Spleen (tissue), 11 donors: ENCODE measurements around the gene GPR107. TPM values are rescaled to one million over a fixed set of nuclear protein-coding genes. Genes with fewer than 3 reads are reported as not detected.
"Not testable (repeated sequence)": the region's sequence is repeated elsewhere in the genome, so short reads cannot be mapped to it uniquely, and the experiment has no call there.

Experiments used
- DNase-seq: peaks from one replicate; pipeline ENCODE4 v3.0.0-alpha.2; 2020
- H3K27ac ChIP-seq, 8 donors: fragments of 200-600 bp; sonication (generic) in 7 of 8; 1 replicate in 4 of 8; 2 replicates in 4 of 8; pipeline versions ENCODE4 v1.5.0 to v1.8.0; 2016 to 2021; ENCODE audit warnings: inconsistent platforms in 4 of 8, mild to moderate bottlenecking in 4 of 8, moderate library complexity in 1 of 8
- H3K27me3 ChIP-seq, 7 donors: fragments of 200-600 bp; sonication (generic) in 6 of 7; replicated peaks in 1 of 7; 1 replicate in 4 of 7; 2 replicates in 3 of 7; pipeline versions ENCODE4 v1.5.0 to v1.8.0; 2016 to 2021; ENCODE audit warnings: inconsistent platforms in 3 of 7, mild to moderate bottlenecking in 1 of 7
- H3K36me3 ChIP-seq, 6 donors: fragments of 200-600 bp; sonication (generic) in 5 of 6; 1 replicate in 4 of 6; 2 replicates in 2 of 6; pipeline versions ENCODE4 v1.5.0 to v1.8.0; 2016 to 2021; ENCODE audit warnings: inconsistent platforms in 2 of 6
- H3K4me1 ChIP-seq, 6 donors: fragments of 200-600 bp; sonication (generic) in 5 of 6; 1 replicate in 3 of 6; 2 replicates in 3 of 6; pipeline versions ENCODE4 v1.5.0 to v1.8.0; 2016 to 2021; ENCODE audit warnings: inconsistent platforms in 3 of 6
- H3K4me3 ChIP-seq, 8 donors: fragments of 200-600 bp; sonication (generic) in 7 of 8; 1 replicate in 4 of 8; 2 replicates in 4 of 8; pipeline versions ENCODE4 v1.5.0 to v1.8.0; 2016 to 2021; ENCODE audit warnings: inconsistent platforms in 4 of 8, mild to moderate bottlenecking in 4 of 8, moderate library complexity in 2 of 8
- H3K9me3 ChIP-seq, 8 donors: fragments of 200-600 bp; sonication (generic) in 7 of 8; 1 replicate in 4 of 8; 2 replicates in 4 of 8; pipeline versions ENCODE4 v1.5.0 to v1.8.0; 2016 to 2021; ENCODE audit warnings: inconsistent platforms in 4 of 8
- CTCF ChIP-seq, 11 experiments: fragments of 200-600 bp in 7 of 11; fragments of 450-650 bp in 4 of 11; sonication (generic) in 4 of 11; IDR thresholded peaks in 8 of 11; conservative IDR thresholded peaks in 3 of 11; 1 replicate in 7 of 11; 2 replicates in 4 of 11; pipeline versions ENCODE4 v1.4.0 to v1.8.0; 2016 to 2021; ENCODE audit warnings: antibody characterized with exemption in 11 of 11, inconsistent platforms in 4 of 11, mild to moderate bottlenecking in 1 of 11
- POLR2A ChIP-seq, 3 donors: fragments of 450-650 bp; IDR thresholded peaks; one replicate each; pipeline ENCODE4 v1.5.1; 2017; ENCODE audit warnings: antibody characterized with exemption in 3 of 3, mild to moderate bottlenecking in 1 of 3
- POLR2AphosphoS5 ChIP-seq, 3 donors: sonication (generic); formaldehyde crosslinking; IDR thresholded peaks; one replicate each; pipeline ENCODE4 v1.5.1; 2017; ENCODE audit warnings: antibody characterized with exemption in 3 of 3
- WGBS, 5 donors: extraction: QIAGEN DNeasy Blood & Tissue Kit in 3 of 5; methylation state at CpG; one replicate each; pipeline versions ENCODE4 v1.1.5 to v1.1.7; 2013 to 2018; 5-methylcytosine and 5-hydroxymethylcytosine counted together
- intact Hi-C: fragments of 100-400 bp; cut with DNase I; formaldehyde crosslinking; loops from one replicate; pipeline ENCODE4 v1.15.0; 2023; ENCODE audit warnings: low total_unique reads
- polyA plus RNA-seq, 3 donors: library from polyadenylated mRNA; stranded (reverse); fragments of 200-250 nt; gene quantifications; one replicate each; pipeline ENCODE4 v1.2.1, GENCODE V29; 2013
- total RNA-seq, 7 donors: library from RNA; depleted of rRNA in 3 of 7; stranded (reverse); fragments of >200 nt in 3 of 7; fragmentation: NEBNext Ultra II Directional in 4 of 7; extraction: Animal tissue kit (Norgen Biotek cat#: 25700) in 4 of 7; gene quantifications; one replicate each; pipeline versions ENCODE4 v1.1.0 to v1.2.1, GENCODE V29; 2016 to 2021
- donor health status: healthy with polysubstance abuse.
- donor health status: DM: no; HTN: no; CAD: no; lungs with moderate emphysema.
- donor health status: DM: no; HTN: no; CAD: no.
- donor health status: Bipolar disorder and iron deficiency.
- donor health status: healthy.
- donor health status: DM: no; HTN: no; CAD: no.
- donor health status: DM: yes; HTN: yes; CAD: no.

Gene GPR107
- total and polyA plus RNA-seq, 10 donors: 3.9 to 42.8 (median 28.3) TPM

DNA sequence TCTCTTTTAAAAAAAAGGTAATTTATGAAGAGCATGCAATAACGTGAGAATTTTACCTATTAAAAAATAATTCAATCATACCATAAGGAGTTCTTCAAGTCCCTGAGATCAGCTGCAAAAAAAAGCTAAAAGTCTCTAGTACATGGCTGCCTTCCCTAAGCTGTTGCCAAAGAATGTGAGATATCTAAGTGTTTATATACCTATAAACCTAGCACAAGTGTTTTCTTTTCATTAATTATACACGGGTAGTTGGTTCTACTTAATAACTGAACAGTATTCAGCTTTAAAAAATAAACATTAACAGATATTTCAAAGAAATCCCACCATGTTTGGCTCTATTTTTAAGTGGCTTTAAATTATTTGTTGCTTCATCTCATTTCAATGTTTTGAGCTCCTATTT is 36.6 kb upstream of the GPR107 start:
- Histone ChIP-seq H3K4me3 (no peak overlapping the region), H3K27ac (peak overlapping the region in 4 of 8 donors; percentile 12 to 43 (median 18)), H3K4me1 (peaks cover 9 to 92% (median 60%) of the 10 kb centered on the region in 6 donors), H3K27me3 (no peaks in the 10 kb centered on the region), H3K9me3 (peaks cover 0 to 11% (median 6%) of the 10 kb centered on the region in 8 donors), H3K36me3 (peaks cover 0 to 21% (median 2%) of the 10 kb centered on the region in 6 donors)
- DNase-seq: no peak
- intact Hi-C loops: no loop called here
- WGBS, 5 donors: 60 to 85% (median 77%) methylated on average over 2 of the region's 2 CpGs
- TF ChIP-seq POLR2AphosphoS5 (IDR thresholded peaks at IDR 0.05) (no peak), POLR2A (IDR thresholded peaks at IDR 0.05) (no peak), CTCF (IDR thresholded peaks at IDR 0.05 in 8 of 11, conservative IDR thresholded peaks at IDR 0.05 in 3 of 11) (no peak)

GRCh38 chr9:130017510-130017909 is 36.2 kb upstream of the GPR107 start:
- DNase-seq, H3K4me3 ChIP-seq, H3K27me3 ChIP-seq, intact Hi-C loops: not testable (repeated sequence)
- H3K4me1 ChIP-seq: peaks cover 11 to 92% (median 62%) of the 10 kb centered on the region in 6 donors
- peaks cover 0 to 21% (median 2%) of the 10 kb centered on the region in 6 donors for H3K36me3 ChIP-seq
- peak overlapping the region in 3 of 8 donors; percentile 12 to 43 (median 14) for H3K27ac ChIP-seq
- peaks cover 0 to 11% (median 6%) of the 10 kb centered on the region in 8 donors for H3K9me3 ChIP-seq
- 85 to 94% (median 90%) methylated on average over 8 of the region's 8 CpGs for WGBS, 5 donors

- H3K4me3 ChIP-seq: no peak overlapping the region
- peaks cover 18 to 92% (median 63%) of the 10 kb centered on the region in 6 donors for H3K4me1 ChIP-seq
- no peak for DNase-seq
- peak overlapping the region in 1 of 8 donors; percentile 9 for H3K27ac ChIP-seq
- TF ChIP-seq CTCF (IDR thresholded peaks at IDR 0.05 in 8 of 11, conservative IDR thresholded peaks at IDR 0.05 in 3 of 11): no peak
- TF ChIP-seq POLR2A (IDR thresholded peaks at IDR 0.05): no peak
- TF ChIP-seq POLR2AphosphoS5 (IDR thresholded peaks at IDR 0.05): no peak
- no peaks in the 10 kb centered on the region for H3K27me3 ChIP-seq
- intact Hi-C loops: no loop called here
- H3K36me3 ChIP-seq: peaks cover 0 to 21% (median 2%) of the 10 kb centered on the region in 6 donors
- H3K9me3 ChIP-seq: peaks cover 0 to 11% (median 6%) of the 10 kb centered on the region in 8 donors
- 72 to 89% (median 77%) methylated on average over 4 of the region's 4 CpGs for WGBS, 5 donors
Observed at GRCh38 chr9:130018265-130018664, 35.4 kb upstream of the GPR107 start.

DNA sequence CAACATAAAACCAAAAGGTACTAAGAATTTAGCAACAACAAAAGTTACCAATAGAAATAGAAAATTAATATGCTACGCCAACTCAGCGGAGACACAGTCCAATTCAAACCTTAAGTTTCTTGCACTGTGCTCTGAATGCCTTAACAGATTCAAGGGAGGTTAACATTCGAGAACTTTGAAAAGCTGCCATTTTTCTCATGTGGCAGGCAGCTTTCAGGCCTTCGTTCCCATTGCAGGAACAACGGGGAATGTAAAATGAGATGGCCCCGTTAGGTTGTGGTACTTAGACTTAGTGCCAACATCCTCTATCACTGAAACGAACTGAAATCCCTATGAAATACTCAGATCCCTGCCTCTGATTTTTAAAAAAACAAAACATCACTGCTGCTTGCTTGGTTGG is 33.1 kb upstream of the GPR107 start:
- H3K27me3 ChIP-seq: no peaks in the 10 kb centered on the region
- TF ChIP-seq CTCF (IDR thresholded peaks at IDR 0.05 in 8 of 11, conservative IDR thresholded peaks at IDR 0.05 in 3 of 11): no peak
- no peak for TF ChIP-seq POLR2AphosphoS5 (IDR thresholded peaks at IDR 0.05)
- no peak for TF ChIP-seq POLR2A (IDR thresholded peaks at IDR 0.05)
- DNase-seq: no peak
- no peak overlapping the region for H3K4me3 ChIP-seq
- peaks cover 0 to 21% (median 2%) of the 10 kb centered on the region in 6 donors for H3K36me3 ChIP-seq
- intact Hi-C loops: no loop called here
- 58 to 67% (median 65%) methylated on average over 7 of the region's 7 CpGs for WGBS, 5 donors
- peak overlapping the region in 3 of 8 donors; percentile 25 to 76 (median 44) for H3K27ac ChIP-seq
- H3K4me1 ChIP-seq: peaks cover 18 to 93% (median 76%) of the 10 kb centered on the region in 6 donors
- H3K9me3 ChIP-seq: peaks cover 0 to 10% (median 6%) of the 10 kb centered on the region in 8 donors
